Activated CD8-positive, alpha-beta memory T cell treated with anti-CD3 and anti-CD28 coated beads, Interleukin-2, amount 50 U/mL, for 48 hours (primary cell): ENCODE measurements around the gene RAB30.
"Not testable (repeated sequence)": the region's sequence is repeated elsewhere in the genome, so short reads cannot be mapped to it uniquely, and the experiment has no call there.

Experiments used
- DNase-seq: peaks from one replicate; pipeline ENCODE4 v3.0.0-alpha.2; 2020

Gene RAB30

DNA sequence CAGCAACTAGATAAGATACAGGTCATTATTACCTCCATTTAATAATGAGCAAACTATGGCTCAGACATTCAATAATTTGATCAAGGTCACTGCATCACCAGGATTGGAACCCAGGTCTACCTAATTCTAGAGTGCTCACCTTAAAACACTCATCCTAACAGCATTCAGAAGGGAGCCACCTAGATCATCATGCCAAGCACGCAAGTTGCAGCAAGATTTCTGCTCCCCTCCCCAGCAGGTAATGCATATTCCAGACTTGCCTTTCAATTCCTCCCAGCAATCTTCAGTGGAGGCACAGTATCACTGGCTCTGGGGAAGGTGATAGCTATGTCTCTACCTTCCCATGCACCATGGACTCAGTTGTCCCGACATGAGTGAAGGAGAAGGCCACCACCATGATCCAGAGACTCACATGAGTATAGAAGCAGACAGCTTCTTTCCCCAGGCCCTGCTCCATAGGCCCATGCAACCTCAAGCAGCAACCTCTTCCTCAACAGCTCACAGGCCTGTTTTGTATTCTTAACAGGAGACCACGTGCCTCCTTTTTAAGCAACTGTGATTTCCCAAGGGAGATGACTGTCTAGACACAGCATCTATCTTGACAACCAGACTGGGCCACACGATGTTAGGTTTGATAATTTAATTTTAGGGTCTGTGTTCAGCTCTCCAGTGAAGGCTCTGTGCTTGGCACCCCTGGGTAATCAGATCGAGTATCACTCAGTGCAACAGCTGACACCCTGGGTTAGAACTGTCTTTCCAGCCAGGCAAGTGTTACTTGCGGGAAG lies 36.4 kb downstream of the RAB30 start:
- DNase-seq = no peak

- DNase-seq = no peak
These were observed 37.1 kb downstream of the RAB30 start for GRCh38 chr11:83034673-83035014.

GRCh38 chr11:83033972-83034672 lies 37.6 kb downstream of the RAB30 start:
- no peak for DNase-seq

- no peak for DNase-seq
These were observed 38.3 kb downstream of the RAB30 start for GRCh38 chr11:83033371-83033770.

DNA sequence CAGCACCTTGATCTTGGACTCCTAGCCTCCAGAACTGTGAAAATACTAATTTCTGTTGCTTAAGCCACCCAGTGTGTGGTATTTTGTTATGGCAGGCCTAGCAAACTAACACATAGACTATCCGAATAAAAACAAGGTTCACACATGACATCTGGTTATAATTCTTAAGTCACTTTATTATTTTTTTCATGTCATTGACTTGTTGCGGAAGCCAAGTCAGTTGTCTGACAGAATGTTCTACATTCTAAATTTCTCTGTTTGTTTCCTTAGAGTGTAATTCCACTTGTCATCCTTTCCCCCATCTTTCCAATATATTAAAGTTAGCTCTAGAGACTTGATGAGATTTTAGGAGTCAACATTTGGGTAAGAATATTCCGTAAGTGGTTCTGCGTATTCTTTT lies 40.6 kb downstream of the RAB30 start:
- no peak for DNase-seq

GRCh38 chr11:83027794-83028193 lies 43.9 kb downstream of the RAB30 start:
- no peak for DNase-seq

DNA sequence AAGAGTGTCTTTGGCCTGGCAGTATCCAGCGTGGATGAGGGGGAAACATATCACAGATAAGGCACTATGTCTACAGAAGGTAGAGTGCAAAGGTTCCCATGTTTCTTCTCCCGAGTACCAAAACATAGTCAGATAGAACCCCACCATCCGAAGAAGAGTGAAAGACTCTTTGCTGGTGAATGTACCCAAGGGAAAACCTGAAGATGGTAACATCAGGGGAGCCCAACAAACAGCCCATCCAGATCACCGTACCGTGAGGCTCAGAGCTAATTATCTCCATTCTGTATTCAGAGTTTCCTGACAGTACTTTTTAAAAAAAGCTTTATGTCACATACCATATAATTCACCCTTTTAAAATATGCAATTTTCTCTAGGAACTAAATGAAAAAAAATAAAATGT lies 44.4 kb downstream of the RAB30 start:
- DNase-seq = no peak

GRCh38 chr11:83026229-83026628 lies 45.5 kb downstream of the RAB30 start:
- no peak for DNase-seq

- no peak for DNase-seq
These were observed 46.4 kb downstream of the RAB30 start for GRCh38 chr11:83025267-83025704.

GRCh38 chr11:83024270-83024854 lies 47.3 kb downstream of the RAB30 start:
- no peak for DNase-seq

DNA sequence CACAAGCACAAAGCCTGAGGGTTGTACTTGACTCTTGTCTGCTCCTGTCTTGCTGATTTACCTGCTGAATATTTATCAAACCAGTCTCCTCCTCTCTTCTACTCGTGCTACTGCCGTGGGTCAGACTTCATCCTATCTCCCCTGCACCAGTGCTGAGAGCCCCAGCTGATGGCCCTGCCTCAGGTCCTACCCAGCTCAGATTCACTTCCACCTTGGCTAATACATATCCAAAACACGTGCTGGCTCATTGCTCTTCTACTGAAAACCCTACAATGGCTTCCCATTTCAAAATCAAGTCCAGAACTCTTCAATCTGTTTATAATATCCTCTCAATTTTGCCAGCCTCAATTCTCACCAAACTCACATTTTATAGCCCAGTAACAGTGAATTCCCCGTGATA lies 48.3 kb downstream of the RAB30 start:
- no peak for DNase-seq

GRCh38 chr11:83021780-83022125 lies 49.9 kb downstream of the RAB30 start:
- DNase-seq = no peak

DNA sequence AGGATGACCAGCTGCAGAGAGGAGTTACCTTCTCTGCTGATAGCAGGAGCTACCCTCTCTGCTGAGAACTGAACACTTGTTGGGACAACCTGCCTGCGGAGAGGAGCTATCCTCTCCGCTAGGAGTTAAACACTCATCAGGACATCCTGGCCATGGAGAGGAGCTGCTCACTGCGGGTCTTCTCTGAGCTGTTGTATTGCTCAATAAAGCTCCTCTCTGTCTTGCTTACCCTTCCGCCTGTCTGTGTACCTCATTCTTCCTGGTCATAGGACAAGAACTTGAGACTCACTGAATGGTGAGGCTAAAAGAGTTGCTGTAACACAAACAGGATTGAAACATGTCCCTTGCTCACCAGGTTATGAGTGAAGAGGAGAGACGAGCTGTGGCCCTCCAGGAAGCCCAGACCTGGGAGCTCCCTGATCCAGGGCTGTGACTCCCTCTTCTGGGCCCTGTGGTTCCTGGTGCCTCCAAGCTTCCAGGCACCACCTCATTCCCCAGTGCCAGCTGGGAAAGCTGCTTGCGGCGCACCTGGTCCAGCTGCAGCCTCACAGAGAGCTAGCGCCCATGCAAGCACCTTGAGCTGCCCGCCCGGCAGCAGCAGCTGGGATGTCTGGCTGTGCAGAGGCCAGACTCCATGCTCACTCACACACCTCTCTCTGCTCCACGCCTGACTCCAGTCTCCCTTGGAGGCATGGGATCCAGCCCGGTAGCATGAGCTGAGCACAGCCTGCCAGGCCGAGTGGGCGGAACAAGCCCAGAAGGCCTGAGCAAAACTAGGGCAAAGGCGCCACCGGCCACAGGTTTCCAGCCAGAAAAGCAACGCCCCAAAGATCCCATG lies 50.5 kb downstream of the RAB30 start:
- DNase-seq = no peak

DNA sequence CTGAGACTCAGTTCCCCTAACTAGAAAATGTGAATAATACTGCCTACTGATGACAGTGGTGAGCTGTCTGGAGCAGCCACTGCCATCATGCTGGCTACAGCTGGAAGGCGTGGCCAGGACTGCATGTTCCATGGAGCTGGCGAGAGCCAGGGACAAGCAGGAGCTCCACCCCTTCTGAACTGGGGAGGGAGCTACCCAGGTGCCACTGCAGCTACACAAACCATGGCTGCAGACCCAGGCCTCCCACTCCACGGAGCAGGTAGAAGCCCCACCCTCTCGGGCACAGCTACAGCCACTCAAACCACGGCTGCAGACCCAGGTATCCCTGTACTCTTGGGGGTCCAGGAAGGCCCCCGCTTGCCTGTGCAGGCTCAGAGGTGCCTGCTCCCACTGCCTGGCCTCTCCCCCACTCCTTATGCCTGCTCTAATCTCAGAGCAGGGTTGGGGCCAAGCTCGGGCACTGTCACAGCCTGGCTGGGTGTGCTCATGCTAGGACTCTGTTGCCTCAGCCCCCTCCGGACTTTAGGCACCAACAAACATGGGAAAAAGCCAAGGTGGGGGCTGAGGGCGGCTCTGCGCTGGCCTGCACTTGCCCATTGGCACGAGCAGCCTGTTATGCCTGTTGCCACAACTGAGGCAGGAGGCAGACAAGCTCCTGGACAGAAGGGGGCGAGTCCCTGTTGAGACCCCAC lies 51.7 kb downstream of the RAB30 start:
- DNase-seq = no peak

DNA sequence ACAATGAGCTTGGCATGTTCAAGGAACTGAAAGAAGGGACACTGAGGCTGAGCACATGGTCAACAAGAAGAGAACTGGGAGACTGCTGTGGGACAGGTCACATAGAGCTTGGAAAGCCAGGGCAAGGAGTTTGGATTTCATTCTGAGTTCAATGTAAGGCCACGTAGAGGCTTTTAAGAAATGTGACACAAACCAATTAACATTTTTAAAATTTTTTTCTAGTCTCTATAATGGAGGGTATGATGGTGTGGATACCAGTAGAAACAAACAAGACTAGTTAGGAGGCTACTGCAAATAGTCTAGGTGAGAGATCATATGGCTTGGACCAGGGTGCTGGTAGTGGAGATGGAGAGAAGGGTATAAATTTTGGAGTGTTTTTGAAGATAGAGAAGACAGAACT lies 56.7 kb downstream of the RAB30 start:
- DNase-seq = no peak

- no peak for DNase-seq
These were observed 59.3 kb downstream of the RAB30 start for GRCh38 chr11:83012168-83013067.

DNA sequence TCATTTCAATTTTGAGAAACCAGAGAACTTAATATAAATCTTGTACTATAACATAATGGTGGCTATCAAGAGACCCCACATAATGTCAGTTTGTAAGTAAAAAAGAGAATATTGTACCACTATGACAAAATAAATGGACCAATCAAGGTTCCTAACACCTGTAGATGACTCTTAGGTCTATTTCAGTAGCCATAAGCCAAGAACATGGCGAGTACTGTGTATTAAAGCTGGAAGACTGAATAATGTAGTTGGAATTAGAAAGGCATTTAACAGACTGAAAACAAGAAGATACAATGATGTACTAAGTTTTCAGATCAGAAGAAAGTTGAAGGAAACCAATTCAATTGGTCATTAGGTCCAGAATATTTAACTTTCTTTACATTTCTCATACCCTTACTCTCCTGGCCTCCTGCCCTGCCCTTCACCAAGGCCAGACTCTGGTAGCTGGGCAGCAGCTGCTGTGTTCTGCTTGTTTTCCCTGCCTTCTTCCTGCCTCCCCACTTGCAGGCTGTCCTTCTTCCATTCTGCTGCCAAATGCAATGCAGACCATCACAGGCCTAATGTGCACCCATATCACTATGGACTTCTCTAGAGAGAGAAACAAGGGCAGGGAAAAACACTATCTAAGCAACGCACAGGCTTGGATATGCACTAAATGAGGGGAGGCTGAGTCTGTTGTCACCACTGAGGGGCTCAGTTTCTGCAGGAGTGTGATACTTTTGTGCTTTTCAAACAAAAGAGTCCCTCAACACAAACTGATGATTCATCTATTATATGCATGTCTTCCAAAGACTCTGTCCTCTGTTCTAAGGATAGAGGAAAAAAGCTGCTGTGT lies 60.1 kb downstream of the RAB30 start:
- DNase-seq = no peak

- DNase-seq = no peak
These were observed 61.7 kb downstream of the RAB30 start for GRCh38 chr11:83009999-83010398.

DNA sequence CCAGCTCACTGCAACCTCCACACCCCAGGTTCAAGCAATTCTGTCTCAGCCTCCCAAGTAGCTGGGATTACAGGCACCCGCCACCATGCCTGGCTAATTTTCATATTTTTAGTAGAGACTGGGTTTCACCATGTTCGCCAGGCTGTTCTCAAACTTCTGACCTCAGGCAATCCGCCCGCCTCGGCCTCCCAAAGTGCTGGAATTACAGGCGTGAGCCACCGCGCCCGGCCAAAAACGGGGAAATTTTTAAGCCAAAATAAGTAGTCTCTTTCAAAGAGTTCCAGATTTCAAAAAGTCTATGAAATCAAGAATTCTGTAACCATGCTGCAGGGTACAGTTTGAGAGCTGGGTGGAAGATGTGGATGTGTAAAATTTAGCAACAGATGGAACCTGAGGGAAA lies 62.6 kb downstream of the RAB30 start:
- DNase-seq = not testable (repeated sequence)

- DNase-seq = no peak
These were observed 63.1 kb downstream of the RAB30 start for GRCh38 chr11:83008581-83008923.
